HL-60 (cell line): ENCODE measurements around the gene DHRS13.

Source experiments
- DNase-seq, 2 experiments: peaks; one replicate each; pipeline ENCODE4 v3.0.0-alpha.2; 2010 to 2020; ENCODE audit warnings: low read depth in 1 of 2, low spot score in 1 of 2
- H3K27ac ChIP-seq: fragments of 250-450 bp; sonication (Bioruptor Pico); replicated peaks from 2 replicates; pipeline ENCODE4 v1.5.1; 2020; ENCODE audit warnings: mild to moderate bottlenecking, moderate library complexity
- H3K27me3 ChIP-seq: fragments of 250-450 bp; sonication (Bioruptor Pico); 2 replicates; pipeline ENCODE4 v1.5.1; 2021; ENCODE audit warnings: mild to moderate bottlenecking, moderate library complexity; ENCODE audit not compliant: insufficient read depth, poor library complexity, severe bottlenecking
- H3K4me3 ChIP-seq: replicated peaks from 2 replicates; pipeline ENCODE4 v1.5.1; 2011; ENCODE audit warnings: mild to moderate bottlenecking, control low read depth, low read length; ENCODE audit not compliant: insufficient read depth
- GABPA ChIP-seq: IDR thresholded peaks from 2 replicates; pipeline ENCODE4 v1.6.1; 2012; ENCODE audit warnings: low read depth
- POLR2AphosphoS5 ChIP-seq: IDR thresholded peaks from 2 replicates; pipeline ENCODE4 v1.6.1; 2012; ENCODE audit warnings: low read depth
- SPI1 ChIP-seq: IDR thresholded peaks from 2 replicates; pipeline ENCODE4 v1.6.1; 2012; ENCODE audit warnings: low read depth, mild to moderate bottlenecking, borderline replicate concordance
- TF ChIP-seq, protein P1 (sequence below): IDR thresholded peaks from one replicate; pipeline ENCODE4 v1.5.1; 2011; ENCODE audit warnings: low read length, control low read depth, inconsistent platforms; ENCODE audit not compliant: insufficient read depth
- TF ChIP-seq, protein P2 (sequence below): IDR thresholded peaks from 2 replicates; pipeline ENCODE4 v1.6.1; 2012; ENCODE audit warnings: low read depth; ENCODE audit not compliant: insufficient replicate concordance

Gene DHRS13

DNA sequence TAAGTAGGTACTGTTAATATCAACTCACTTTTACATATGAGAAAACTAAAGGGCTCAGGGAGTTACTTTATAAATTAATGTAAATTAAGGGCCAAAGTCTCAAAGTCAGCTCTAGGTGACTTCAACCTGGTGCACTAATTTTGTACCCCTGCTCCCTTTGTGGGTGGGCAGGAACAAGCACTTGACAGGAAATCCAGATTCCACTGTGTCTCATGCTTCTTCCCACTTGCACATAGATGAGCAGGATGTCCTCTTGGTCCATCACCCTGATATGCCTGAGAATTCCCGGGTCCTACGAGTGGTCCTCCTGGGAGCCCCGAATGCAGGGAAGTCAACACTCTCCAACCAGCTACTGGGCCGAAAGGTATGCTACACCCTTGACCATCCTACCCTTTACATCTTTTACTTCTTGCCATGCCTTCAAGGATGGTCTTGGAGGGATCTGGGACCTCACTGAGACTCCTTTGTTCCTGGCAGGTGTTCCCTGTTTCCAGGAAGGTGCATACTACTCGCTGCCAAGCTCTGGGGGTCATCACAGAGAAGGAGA, 46.8 kb downstream of the DHRS13 start:
- TF ChIP-seq, protein P1, sequence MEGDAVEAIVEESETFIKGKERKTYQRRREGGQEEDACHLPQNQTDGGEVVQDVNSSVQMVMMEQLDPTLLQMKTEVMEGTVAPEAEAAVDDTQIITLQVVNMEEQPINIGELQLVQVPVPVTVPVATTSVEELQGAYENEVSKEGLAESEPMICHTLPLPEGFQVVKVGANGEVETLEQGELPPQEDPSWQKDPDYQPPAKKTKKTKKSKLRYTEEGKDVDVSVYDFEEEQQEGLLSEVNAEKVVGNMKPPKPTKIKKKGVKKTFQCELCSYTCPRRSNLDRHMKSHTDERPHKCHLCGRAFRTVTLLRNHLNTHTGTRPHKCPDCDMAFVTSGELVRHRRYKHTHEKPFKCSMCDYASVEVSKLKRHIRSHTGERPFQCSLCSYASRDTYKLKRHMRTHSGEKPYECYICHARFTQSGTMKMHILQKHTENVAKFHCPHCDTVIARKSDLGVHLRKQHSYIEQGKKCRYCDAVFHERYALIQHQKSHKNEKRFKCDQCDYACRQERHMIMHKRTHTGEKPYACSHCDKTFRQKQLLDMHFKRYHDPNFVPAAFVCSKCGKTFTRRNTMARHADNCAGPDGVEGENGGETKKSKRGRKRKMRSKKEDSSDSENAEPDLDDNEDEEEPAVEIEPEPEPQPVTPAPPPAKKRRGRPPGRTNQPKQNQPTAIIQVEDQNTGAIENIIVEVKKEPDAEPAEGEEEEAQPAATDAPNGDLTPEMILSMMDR = no peak
- TF ChIP-seq SPI1 (no peak), POLR2AphosphoS5 (no peak), GABPA (no peak)
- TF ChIP-seq, protein P2, sequence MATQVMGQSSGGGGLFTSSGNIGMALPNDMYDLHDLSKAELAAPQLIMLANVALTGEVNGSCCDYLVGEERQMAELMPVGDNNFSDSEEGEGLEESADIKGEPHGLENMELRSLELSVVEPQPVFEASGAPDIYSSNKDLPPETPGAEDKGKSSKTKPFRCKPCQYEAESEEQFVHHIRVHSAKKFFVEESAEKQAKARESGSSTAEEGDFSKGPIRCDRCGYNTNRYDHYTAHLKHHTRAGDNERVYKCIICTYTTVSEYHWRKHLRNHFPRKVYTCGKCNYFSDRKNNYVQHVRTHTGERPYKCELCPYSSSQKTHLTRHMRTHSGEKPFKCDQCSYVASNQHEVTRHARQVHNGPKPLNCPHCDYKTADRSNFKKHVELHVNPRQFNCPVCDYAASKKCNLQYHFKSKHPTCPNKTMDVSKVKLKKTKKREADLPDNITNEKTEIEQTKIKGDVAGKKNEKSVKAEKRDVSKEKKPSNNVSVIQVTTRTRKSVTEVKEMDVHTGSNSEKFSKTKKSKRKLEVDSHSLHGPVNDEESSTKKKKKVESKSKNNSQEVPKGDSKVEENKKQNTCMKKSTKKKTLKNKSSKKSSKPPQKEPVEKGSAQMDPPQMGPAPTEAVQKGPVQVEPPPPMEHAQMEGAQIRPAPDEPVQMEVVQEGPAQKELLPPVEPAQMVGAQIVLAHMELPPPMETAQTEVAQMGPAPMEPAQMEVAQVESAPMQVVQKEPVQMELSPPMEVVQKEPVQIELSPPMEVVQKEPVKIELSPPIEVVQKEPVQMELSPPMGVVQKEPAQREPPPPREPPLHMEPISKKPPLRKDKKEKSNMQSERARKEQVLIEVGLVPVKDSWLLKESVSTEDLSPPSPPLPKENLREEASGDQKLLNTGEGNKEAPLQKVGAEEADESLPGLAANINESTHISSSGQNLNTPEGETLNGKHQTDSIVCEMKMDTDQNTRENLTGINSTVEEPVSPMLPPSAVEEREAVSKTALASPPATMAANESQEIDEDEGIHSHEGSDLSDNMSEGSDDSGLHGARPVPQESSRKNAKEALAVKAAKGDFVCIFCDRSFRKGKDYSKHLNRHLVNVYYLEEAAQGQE = no peak
- Histone ChIP-seq H3K27ac (no peak overlapping the region), H3K4me3 (no peak overlapping the region), H3K27me3 (no peaks in the 10 kb centered on the region)
- no peak for DNase-seq

DNA sequence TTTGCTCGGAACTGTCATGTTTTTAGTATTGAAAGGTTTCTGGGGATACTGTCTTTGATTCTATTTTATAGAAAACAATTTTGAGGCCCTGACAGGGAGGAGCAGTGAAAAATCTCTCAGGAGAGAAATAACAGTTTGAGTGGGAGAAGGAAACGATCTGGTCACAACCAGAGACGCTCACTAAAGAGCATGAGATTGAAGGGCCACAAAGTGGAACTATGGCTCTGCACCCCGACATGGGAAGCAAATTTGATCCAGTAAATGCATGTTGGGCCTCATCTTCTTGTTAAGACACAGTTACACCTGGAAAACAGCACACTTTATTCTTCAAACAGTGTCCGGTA, 47.6 kb downstream of the DHRS13 start:
- Histone ChIP-seq H3K27me3 (no peaks in the 10 kb centered on the region), H3K4me3 (peak overlapping the region; percentile 80), H3K27ac (peak overlapping the region; percentile 67)
- no peak for TF ChIP-seq SPI1
- no peak for TF ChIP-seq GABPA
- TF ChIP-seq, protein P1 = no peak
- TF ChIP-seq, protein P2 = no peak
- no peak for TF ChIP-seq POLR2AphosphoS5
- DNase-seq = no peak

DNA sequence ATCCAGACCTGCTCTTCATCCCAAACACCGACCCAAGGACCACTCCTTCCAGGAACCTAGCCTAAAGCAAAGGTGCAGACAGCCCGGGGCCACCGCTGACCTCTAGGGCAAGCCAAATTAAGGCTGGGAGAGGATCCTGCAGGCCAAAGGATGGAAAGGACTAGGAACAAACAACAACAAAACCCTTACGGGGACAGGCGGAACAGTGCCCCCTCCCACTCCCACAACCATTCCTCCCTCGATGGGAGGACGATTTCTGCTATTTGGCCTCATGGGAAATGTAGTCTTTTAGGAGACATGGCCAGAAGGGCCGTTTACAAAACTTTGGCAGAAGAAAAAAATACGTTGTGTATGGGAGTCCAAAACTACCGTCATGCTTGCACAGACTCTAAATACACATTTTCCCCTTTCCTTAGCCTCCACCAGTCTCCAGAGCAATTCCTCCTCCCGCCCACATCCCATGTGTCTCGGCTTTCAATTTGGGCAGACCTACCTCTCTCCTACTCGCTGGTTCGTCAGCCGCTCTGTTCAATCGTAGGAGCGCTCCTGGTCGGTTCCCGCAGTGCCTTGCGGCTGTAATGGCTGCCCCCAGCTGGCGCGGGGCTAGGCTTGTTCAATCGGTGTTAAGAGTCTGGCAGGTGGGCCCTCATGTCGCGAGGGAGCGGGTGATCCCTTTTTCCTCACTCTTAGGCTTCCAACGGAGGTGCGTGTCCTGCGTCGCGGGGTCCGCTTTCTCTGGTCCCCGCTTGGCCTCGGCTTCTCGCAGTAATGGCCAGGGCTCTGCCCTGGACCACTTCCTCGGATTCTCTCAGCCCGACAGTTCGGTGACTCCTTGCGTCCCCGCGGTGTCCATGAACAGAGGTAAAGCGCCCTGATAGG, 48.2 kb downstream of the DHRS13 start, which contains the start of gene ERAL1:
ERAL1 (plus strand) TSS at position 560 of the 879 bp plus-strand sequence; CDS start at position 579, 19 bp downstream.
- peak; percentile 57 to 89 for DNase-seq
- H3K27me3 ChIP-seq = no peaks in the 10 kb centered on the region
- peak within 1 kb of the TSS; percentile 80 for H3K4me3 ChIP-seq
- TF ChIP-seq GABPA (no peak; the same call in 1 of the 2 replicates), SPI1 (no peak; the same call in 1 of the 2 replicates), POLR2AphosphoS5 (peak; percentile 88)
- TF ChIP-seq, protein P2 = peak; percentile 73
- TF ChIP-seq, protein P1 = no peak
- H3K27ac ChIP-seq = peak within 1 kb of the TSS; percentile 67
